PFSK-1 (cell line): Measurements from ENCODE around the gene RDM1.

Experiments used
- POLR2AphosphoS5 ChIP-seq: IDR thresholded peaks from 2 replicates; pipeline ENCODE4 v1.6.1; 2012; ENCODE audit warnings: low read depth, mild to moderate bottlenecking, control low read depth, low read length, moderate library complexity
- TAF1 ChIP-seq: IDR thresholded peaks from 2 replicates; pipeline ENCODE4 v1.6.1; 2012; ENCODE audit warnings: low read length, control low read depth, borderline replicate concordance; ENCODE audit not compliant: insufficient read depth

DNA sequence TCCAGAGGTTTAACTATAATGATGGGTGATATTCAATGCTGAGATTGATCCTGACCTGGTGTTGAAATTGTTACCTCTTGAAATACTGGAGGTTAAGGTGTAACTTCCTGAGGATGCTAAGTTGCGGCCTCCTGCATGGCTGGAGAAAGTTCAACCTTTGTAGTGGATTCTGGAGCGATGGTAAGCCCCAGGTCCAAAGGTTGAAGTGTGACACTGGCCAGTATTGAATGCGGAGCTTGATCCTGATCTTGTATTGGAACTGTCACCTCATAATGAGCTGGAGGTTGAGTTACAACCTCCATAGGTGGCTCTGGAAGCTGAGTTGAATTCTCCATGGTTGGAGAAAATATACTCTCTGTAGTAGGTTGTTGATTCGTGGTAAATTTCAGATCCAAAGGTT, 17.0 kb downstream of the RDM1 start:
- no peak for TF ChIP-seq POLR2AphosphoS5
- TF ChIP-seq TAF1 = no peak
